Prostate gland (tissue), 2 donors: ENCODE results near the gene OVCA2. TPM values are rescaled to one million over a fixed set of nuclear protein-coding genes. Genes with fewer than 3 reads are reported as not detected.
A peak's percentile ranks its signal among the peaks of the same experiment; 100 is the strongest.

Source experiments
- DNase-seq: peaks from one replicate; pipeline ENCODE4 v3.0.0-alpha.2; 2019; ENCODE audit warnings: low spot score
- H3K27ac ChIP-seq, 2 donors: fragments of 200-600 bp; sonication (generic); 2 replicates each; pipeline ENCODE4 v1.5.1; 2017 to 2019
- H3K27me3 ChIP-seq: fragments of 200-600 bp; sonication (generic); replicated peaks from 2 replicates; pipeline ENCODE4 v1.5.1; 2019; ENCODE audit not compliant: insufficient read depth
- H3K36me3 ChIP-seq, 2 donors: fragments of 200-600 bp; sonication (generic); 1 replicate in 1 of 2; 2 replicates in 1 of 2; pipeline versions ENCODE4 v1.5.1 to v1.8.1; 2017 to 2019
- H3K4me1 ChIP-seq: fragments of 200-600 bp; sonication (generic); replicated peaks from 2 replicates; pipeline ENCODE4 v1.5.1; 2019
- H3K4me3 ChIP-seq, 2 donors: fragments of 200-600 bp; sonication (generic); 2 replicates each; pipeline ENCODE4 v1.5.1; 2017 to 2019
- H3K9me3 ChIP-seq: fragments of 200-600 bp; sonication (generic); 2 replicates; pipeline ENCODE4 v1.5.1; 2017
- CTCF ChIP-seq, 4 experiments: fragments of 200-600 bp in 2 of 4; fragments of 450-650 bp in 2 of 4; sonication (generic) in 2 of 4; IDR thresholded peaks; 1 replicate in 3 of 4; 2 replicates in 1 of 4; pipeline ENCODE4 v1.5.1; 2016 to 2019; ENCODE audit warnings: antibody characterized with exemption in 4 of 4, mild to moderate bottlenecking in 2 of 4, moderate library complexity in 2 of 4
- POLR2A ChIP-seq: fragments of 450-650 bp; IDR thresholded peaks from one replicate; pipeline ENCODE4 v1.6.1; 2016; ENCODE audit warnings: antibody characterized with exemption, mild to moderate bottlenecking
- POLR2AphosphoS5 ChIP-seq: sonication (generic); formaldehyde crosslinking; IDR thresholded peaks from one replicate; pipeline ENCODE4 v1.6.1; 2017; ENCODE audit warnings: antibody characterized with exemption
- WGBS: methylation state at CpG from one replicate; pipeline ENCODE4 v1.1.5; 2018; 5-methylcytosine and 5-hydroxymethylcytosine counted together
- intact Hi-C: fragments of 100-400 bp; cut with DNase I; formaldehyde crosslinking; loops from one replicate; pipeline ENCODE4 v1.14.2; 2022
- total RNA-seq, 2 donors: library from RNA; depleted of rRNA; stranded (reverse); fragments of >200 nt; gene quantifications; one replicate each; pipeline ENCODE4 v1.1.0, GENCODE V29; 2016

The OVCA2 gene
- total RNA-seq, 2 donors from 2014 or later: 52.2 to 57.5 TPM

- Histone ChIP-seq H3K9me3 (no peaks in the 10 kb centered on the region), H3K4me1 (peaks cover 6% of the 10 kb centered on the region), H3K27me3 (no peaks in the 10 kb centered on the region), H3K4me3 (no peak overlapping the region), H3K36me3 (no peaks in the 10 kb centered on the region), H3K27ac (peak overlapping the region; percentile 73 to 79)
- no peak for DNase-seq
- WGBS: 57% methylated on average over 13 of the region's 13 CpGs
- no peak for TF ChIP-seq POLR2A
- TF ChIP-seq POLR2AphosphoS5: no peak
- TF ChIP-seq CTCF (IDR thresholded peaks at IDR 0.05): no peak
- intact Hi-C loops: no loop called here
Observed at GRCh38 chr17:2070241-2071023, 28.6 kb downstream of the OVCA2 start.

- H3K4me1 ChIP-seq: peaks cover 6% of the 10 kb centered on the region
- 81% methylated on average over 6 of the region's 6 CpGs for WGBS
- H3K27ac ChIP-seq: peak overlapping the region; percentile 73 to 79
- intact Hi-C loops: no loop called here
- H3K9me3 ChIP-seq: no peaks in the 10 kb centered on the region
- no peaks in the 10 kb centered on the region for H3K36me3 ChIP-seq
- DNase-seq: no peak
- H3K27me3 ChIP-seq: no peaks in the 10 kb centered on the region
- TF ChIP-seq CTCF (IDR thresholded peaks at IDR 0.05) (no peak), POLR2A (no peak), POLR2AphosphoS5 (no peak)
- no peak overlapping the region for H3K4me3 ChIP-seq
Observed at GRCh38 chr17:2071024-2071385, 29.2 kb downstream of the OVCA2 start.

GRCh38 chr17:2071455-2072281 is 29.8 kb downstream of the OVCA2 start:
- H3K9me3 ChIP-seq: no peaks in the 10 kb centered on the region
- no peak for DNase-seq
- peak overlapping the region; percentile 73 to 79 for H3K27ac ChIP-seq
- 60% methylated on average over 31 of the region's 31 CpGs for WGBS
- H3K27me3 ChIP-seq: no peaks in the 10 kb centered on the region
- peaks cover 4% of the 10 kb centered on the region for H3K4me1 ChIP-seq
- no peak for TF ChIP-seq CTCF (IDR thresholded peaks at IDR 0.05)
- TF ChIP-seq POLR2A: no peak
- peak; percentile 32 for TF ChIP-seq POLR2AphosphoS5
- intact Hi-C loops: no loop called here
- H3K36me3 ChIP-seq: no peaks in the 10 kb centered on the region
- no peak overlapping the region for H3K4me3 ChIP-seq

- WGBS: 83% methylated on average over 10 of the region's 10 CpGs
- peaks cover 0 to 2% of the 10 kb centered on the region in 2 donors for H3K36me3 ChIP-seq
Observed at GRCh38 chr17:2074919-2075318, 33.1 kb downstream of the OVCA2 start.

More at GRCh38 chr17:2074919-2075318, 33.1 kb downstream of the OVCA2 start:
- Histone ChIP-seq H3K9me3 (no peaks in the 10 kb centered on the region), H3K4me3 (no peak overlapping the region), H3K27ac (peak overlapping the region; percentile 10 to 42), H3K4me1 (peaks cover 2% of the 10 kb centered on the region), H3K27me3 (no peaks in the 10 kb centered on the region)
- TF ChIP-seq CTCF (IDR thresholded peaks at IDR 0.05): no peak
- no peak for TF ChIP-seq POLR2A
- no peak for TF ChIP-seq POLR2AphosphoS5
- intact Hi-C loops: no loop called here
- no peak for DNase-seq
